HepG2 (cell line): ENCODE measurements around the gene NF2. TPM values are rescaled to one million over a fixed set of nuclear protein-coding genes. Genes with fewer than 3 reads are reported as not detected.
A peak's percentile ranks its signal among the peaks of the same experiment; 100 is the strongest.

Experiments
- BORCS8-MEF2B ChIP-seq: sonication (generic); formaldehyde crosslinking; IDR thresholded peaks from 2 replicates; pipeline ENCODE4 v1.8.0; 2022; ENCODE audit warnings: mild to moderate bottlenecking, missing genetic modification reagents
- FOSL2 ChIP-seq: sonication (generic); formaldehyde crosslinking; IDR thresholded peaks from 2 replicates; pipeline ENCODE4 v1.4.0; 2020; ENCODE audit warnings: missing genetic modification reagents
- MTA3 ChIP-seq: sonication (generic); formaldehyde crosslinking; IDR thresholded peaks from 2 replicates; pipeline ENCODE4 v1.4.0; 2020; ENCODE audit warnings: missing genetic modification reagents
- NFIB ChIP-seq: sonication (generic); formaldehyde crosslinking; IDR thresholded peaks from 2 replicates; pipeline ENCODE4 v1.9.0; 2021; ENCODE audit warnings: missing genetic modification reagents, mild to moderate bottlenecking, borderline replicate concordance
- NFKB2 ChIP-seq: sonication (generic); formaldehyde crosslinking; IDR thresholded peaks from 2 replicates; pipeline ENCODE4 v1.4.0; 2020; ENCODE audit warnings: missing genetic modification reagents, borderline replicate concordance
- RCOR2 ChIP-seq: IDR thresholded peaks from 2 replicates; pipeline ENCODE4 v1.6.1; 2016; ENCODE audit warnings: missing biosample characterization, missing genetic modification reagents
- XRCC5 ChIP-seq: fragments of 200-400 bp; formaldehyde crosslinking; optimal IDR thresholded peaks from 2 replicates; pipeline ENCODE3; 2017; ENCODE audit warnings: mild to moderate bottlenecking, low read length
- YEATS4 ChIP-seq: sonication (generic); formaldehyde crosslinking; IDR thresholded peaks from 2 replicates; pipeline ENCODE4 v1.4.0; 2020; ENCODE audit warnings: missing genetic modification reagents, borderline replicate concordance
- ZEB1 ChIP-seq: IDR thresholded peaks from 2 replicates; pipeline ENCODE4 v1.6.1; 2012; ENCODE audit warnings: mild to moderate bottlenecking, low read depth, inconsistent platforms; ENCODE audit not compliant: insufficient replicate concordance
- ZNF225 ChIP-seq: sonication (generic); formaldehyde crosslinking; IDR thresholded peaks from 2 replicates; pipeline ENCODE4 v1.4.0; 2020; ENCODE audit warnings: mild to moderate bottlenecking, missing genetic modification reagents
- ZNF354B ChIP-seq: sonication (generic); formaldehyde crosslinking; IDR thresholded peaks from 2 replicates; pipeline ENCODE4 v1.8.0; 2022; ENCODE audit warnings: mild to moderate bottlenecking, missing genetic modification reagents
- ZNF720 ChIP-seq: sonication (generic); formaldehyde crosslinking; IDR thresholded peaks from 2 replicates; pipeline ENCODE4 v1.4.0; 2020; ENCODE audit warnings: missing genetic modification reagents
- ZNF768 ChIP-seq: sonication (generic); formaldehyde crosslinking; IDR thresholded peaks from 2 replicates; pipeline ENCODE4 v1.4.0; 2020; ENCODE audit warnings: missing genetic modification reagents
- polyA plus RNA-seq, 8 experiments: library from polyadenylated mRNA; depleted of rRNA in 3 of 8; stranded (reverse) in 7 of 8; unstranded in 1 of 8; fragments of >200 nt; fragmentation: Illumina TruSeq in 4 of 8; extraction: Trizol in 4 of 8; gene quantifications; 2 replicates each; pipeline versions ENCODE4 v1.2.1 to v1.2.3, GENCODE V29; 2011 to 2016; ENCODE audit warnings: low read depth in 4 of 8, missing spikeins in 1 of 8, mixed read lengths in 1 of 8; ENCODE audit not compliant: insufficient read depth in 1 of 8
- total RNA-seq, 5 experiments: library from RNA; depleted of rRNA; stranded (reverse); fragments of >200 nt; fragmentation: Illumina TruSeq; extraction: Trizol; gene quantifications; 2 replicates each; pipeline ENCODE4 v1.2.3, GENCODE V29; 2016; ENCODE audit warnings: low read depth in 1 of 5
- TF ChIP-seq, protein P1 (sequence below): IDR thresholded peaks from 2 replicates; pipeline ENCODE4 v1.4.0; 2020; ENCODE audit warnings: mild to moderate bottlenecking, missing genetic modification reagents
- TF ChIP-seq, protein P2 (sequence below): sonication (generic); formaldehyde crosslinking; IDR thresholded peaks from 2 replicates; pipeline ENCODE4 v1.4.0; 2020; ENCODE audit warnings: missing genetic modification reagents
- TF ChIP-seq, protein P3 (sequence below): sonication (generic); formaldehyde crosslinking; IDR thresholded peaks from 2 replicates; pipeline ENCODE4 v1.4.0; 2020; ENCODE audit warnings: missing genetic modification reagents, borderline replicate concordance

NF2 gene
- total and polyA plus RNA-seq, 2 of the 13 experiments (the other 11 are each of a cell fraction or from before 2014, with no cell fraction given) = 9.3 to 33.3 TPM

DNA sequence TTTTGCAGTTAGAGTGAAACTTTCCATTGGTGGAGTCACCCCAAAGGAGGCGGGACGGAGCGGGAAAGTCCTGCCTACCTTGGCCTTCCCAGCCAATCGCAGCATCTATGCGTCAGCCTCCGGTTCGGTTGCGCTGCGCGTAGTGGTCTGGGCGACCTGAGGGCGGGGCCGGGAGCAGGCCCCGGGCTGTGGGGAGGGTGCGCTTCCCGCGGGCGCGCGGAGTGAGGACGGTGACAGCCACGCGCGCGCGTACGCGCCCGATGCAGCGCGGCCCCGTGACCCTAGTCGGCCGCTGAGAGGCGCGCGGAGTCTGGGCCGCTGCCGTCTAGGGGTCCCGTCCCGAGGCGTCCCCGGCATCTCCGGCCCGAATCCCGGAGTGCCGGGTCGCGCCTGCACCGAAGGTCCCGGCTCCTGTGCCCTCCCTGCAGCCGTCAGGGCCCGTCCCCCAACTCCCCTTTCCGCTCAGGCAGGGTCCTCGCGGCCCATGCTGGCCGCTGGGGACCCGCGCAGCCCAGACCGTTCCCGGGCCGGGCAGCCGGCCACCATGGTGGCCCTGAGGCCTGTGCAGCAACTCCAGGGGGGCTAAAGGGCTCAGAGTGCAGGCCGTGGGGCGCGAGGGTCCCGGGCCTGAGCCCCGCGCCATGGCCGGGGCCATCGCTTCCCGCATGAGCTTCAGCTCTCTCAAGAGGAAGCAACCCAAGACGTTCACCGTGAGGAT is at the start of gene NF2 (continued):
- TF ChIP-seq, protein P1, sequence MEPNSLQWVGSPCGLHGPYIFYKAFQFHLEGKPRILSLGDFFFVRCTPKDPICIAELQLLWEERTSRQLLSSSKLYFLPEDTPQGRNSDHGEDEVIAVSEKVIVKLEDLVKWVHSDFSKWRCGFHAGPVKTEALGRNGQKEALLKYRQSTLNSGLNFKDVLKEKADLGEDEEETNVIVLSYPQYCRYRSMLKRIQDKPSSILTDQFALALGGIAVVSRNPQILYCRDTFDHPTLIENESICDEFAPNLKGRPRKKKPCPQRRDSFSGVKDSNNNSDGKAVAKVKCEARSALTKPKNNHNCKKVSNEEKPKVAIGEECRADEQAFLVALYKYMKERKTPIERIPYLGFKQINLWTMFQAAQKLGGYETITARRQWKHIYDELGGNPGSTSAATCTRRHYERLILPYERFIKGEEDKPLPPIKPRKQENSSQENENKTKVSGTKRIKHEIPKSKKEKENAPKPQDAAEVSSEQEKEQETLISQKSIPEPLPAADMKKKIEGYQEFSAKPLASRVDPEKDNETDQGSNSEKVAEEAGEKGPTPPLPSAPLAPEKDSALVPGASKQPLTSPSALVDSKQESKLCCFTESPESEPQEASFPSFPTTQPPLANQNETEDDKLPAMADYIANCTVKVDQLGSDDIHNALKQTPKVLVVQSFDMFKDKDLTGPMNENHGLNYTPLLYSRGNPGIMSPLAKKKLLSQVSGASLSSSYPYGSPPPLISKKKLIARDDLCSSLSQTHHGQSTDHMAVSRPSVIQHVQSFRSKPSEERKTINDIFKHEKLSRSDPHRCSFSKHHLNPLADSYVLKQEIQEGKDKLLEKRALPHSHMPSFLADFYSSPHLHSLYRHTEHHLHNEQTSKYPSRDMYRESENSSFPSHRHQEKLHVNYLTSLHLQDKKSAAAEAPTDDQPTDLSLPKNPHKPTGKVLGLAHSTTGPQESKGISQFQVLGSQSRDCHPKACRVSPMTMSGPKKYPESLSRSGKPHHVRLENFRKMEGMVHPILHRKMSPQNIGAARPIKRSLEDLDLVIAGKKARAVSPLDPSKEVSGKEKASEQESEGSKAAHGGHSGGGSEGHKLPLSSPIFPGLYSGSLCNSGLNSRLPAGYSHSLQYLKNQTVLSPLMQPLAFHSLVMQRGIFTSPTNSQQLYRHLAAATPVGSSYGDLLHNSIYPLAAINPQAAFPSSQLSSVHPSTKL (CRISPR knock-in tag) = no peak
- TF ChIP-seq, protein P2, sequence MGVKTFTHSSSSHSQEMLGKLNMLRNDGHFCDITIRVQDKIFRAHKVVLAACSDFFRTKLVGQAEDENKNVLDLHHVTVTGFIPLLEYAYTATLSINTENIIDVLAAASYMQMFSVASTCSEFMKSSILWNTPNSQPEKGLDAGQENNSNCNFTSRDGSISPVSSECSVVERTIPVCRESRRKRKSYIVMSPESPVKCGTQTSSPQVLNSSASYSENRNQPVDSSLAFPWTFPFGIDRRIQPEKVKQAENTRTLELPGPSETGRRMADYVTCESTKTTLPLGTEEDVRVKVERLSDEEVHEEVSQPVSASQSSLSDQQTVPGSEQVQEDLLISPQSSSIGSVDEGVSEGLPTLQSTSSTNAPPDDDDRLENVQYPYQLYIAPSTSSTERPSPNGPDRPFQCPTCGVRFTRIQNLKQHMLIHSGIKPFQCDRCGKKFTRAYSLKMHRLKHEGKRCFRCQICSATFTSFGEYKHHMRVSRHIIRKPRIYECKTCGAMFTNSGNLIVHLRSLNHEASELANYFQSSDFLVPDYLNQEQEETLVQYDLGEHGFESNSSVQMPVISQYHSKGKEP (CRISPR knock-in tag) = no peak
- peak; percentile 63; the same call in 1 of the 2 replicates for TF ChIP-seq YEATS4
- TF ChIP-seq, protein P3, sequence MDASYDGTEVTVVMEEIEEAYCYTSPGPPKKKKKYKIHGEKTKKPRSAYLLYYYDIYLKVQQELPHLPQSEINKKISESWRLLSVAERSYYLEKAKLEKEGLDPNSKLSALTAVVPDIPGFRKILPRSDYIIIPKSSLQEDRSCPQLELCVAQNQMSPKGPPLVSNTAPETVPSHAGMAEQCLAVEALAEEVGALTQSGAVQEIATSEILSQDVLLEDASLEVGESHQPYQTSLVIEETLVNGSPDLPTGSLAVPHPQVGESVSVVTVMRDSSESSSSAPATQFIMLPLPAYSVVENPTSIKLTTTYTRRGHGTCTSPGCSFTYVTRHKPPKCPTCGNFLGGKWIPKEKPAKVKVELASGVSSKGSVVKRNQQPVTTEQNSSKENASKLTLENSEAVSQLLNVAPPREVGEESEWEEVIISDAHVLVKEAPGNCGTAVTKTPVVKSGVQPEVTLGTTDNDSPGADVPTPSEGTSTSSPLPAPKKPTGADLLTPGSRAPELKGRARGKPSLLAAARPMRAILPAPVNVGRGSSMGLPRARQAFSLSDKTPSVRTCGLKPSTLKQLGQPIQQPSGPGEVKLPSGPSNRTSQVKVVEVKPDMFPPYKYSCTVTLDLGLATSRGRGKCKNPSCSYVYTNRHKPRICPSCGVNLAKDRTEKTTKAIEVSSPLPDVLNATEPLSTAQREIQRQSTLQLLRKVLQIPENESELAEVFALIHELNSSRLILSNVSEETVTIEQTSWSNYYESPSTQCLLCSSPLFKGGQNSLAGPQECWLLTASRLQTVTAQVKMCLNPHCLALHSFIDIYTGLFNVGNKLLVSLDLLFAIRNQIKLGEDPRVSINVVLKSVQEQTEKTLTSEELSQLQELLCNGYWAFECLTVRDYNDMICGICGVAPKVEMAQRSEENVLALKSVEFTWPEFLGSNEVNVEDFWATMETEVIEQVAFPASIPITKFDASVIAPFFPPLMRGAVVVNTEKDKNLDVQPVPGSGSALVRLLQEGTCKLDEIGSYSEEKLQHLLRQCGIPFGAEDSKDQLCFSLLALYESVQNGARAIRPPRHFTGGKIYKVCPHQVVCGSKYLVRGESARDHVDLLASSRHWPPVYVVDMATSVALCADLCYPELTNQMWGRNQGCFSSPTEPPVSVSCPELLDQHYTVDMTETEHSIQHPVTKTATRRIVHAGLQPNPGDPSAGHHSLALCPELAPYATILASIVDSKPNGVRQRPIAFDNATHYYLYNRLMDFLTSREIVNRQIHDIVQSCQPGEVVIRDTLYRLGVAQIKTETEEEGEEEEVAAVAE (CRISPR knock-in tag) = no peak
- TF ChIP-seq MTA3 = no peak; the same call in 1 of the 2 replicates
- no peak for TF ChIP-seq ZNF720 (CRISPR knock-in tag)
- peak; percentile 74 for TF ChIP-seq FOSL2 (CRISPR knock-in tag)
- TF ChIP-seq XRCC5 = peak; percentile 71
- no peak for TF ChIP-seq NFIB (CRISPR knock-in tag)
- no peak for TF ChIP-seq BORCS8-MEF2B
- peak; percentile 51; the same call in 1 of the 2 replicates for TF ChIP-seq ZNF768 (CRISPR knock-in tag)
- TF ChIP-seq ZEB1 = no peak
- 0 out of 2 replicates have a peak, but pooled peaks have one; percentile 76 for TF ChIP-seq ZNF225 (CRISPR knock-in tag)
- peak; percentile 55; the same call in 1 of the 2 replicates for TF ChIP-seq NFKB2 (CRISPR knock-in tag)
- TF ChIP-seq RCOR2 (CRISPR knock-in tag) = 0 out of 2 replicates have a peak, but pooled peaks have one; percentile 13
- TF ChIP-seq ZNF354B = no peak
